H1 (cell line): Measurements from ENCODE around the gene C17orf100. TPM values are rescaled to one million over a fixed set of nuclear protein-coding genes. Genes with fewer than 3 reads are reported as not detected.

ENCODE experiments used
- RNF2 ChIP-seq: fragments of 200-900, 300-1000 bp; sonication (generic); IDR thresholded peaks from 2 replicates; pipeline ENCODE4 v1.7.1; 2016; ENCODE audit warnings: borderline replicate concordance, low read depth, mild to moderate bottlenecking, antibody characterized with exemption, low read length; ENCODE audit not compliant: poor library complexity, severe bottlenecking; ENCODE audit errors: missing control alignments
- polyA plus RNA-seq, 7 experiments: library from polyadenylated mRNA; depleted of rRNA in 3 of 7; stranded (reverse) in 5 of 7; unstranded in 2 of 7; fragments of >200 nt in 5 of 7; fragments of 200-250 nt in 2 of 7; gene quantifications; 1 replicate in 5 of 7; 2 replicates in 1 of 7; 4 replicates in 1 of 7; pipeline versions ENCODE4 v1.2.1 to v1.2.3, GENCODE V29; 2011 to 2013; ENCODE audit warnings: missing spikeins in 2 of 7, mixed read lengths in 2 of 7
- total RNA-seq: library from RNA; stranded (reverse); fragmentation: NEBNext Ultra II Directional; extraction: Animal tissue kit (Norgen Biotek cat#: 25700); gene quantifications from 2 replicates; pipeline ENCODE4 v1.2.1, GENCODE V29; 2021
- TF ChIP-seq, protein P1 (sequence below): fragments of 300-600 bp; sonication (generic); IDR thresholded peaks from 2 replicates; pipeline ENCODE4 v1.7.1; 2012; ENCODE audit warnings: low read length, moderate library complexity, mild to moderate bottlenecking, inconsistent platforms; ENCODE audit not compliant: insufficient replicate concordance

The C17orf100 gene
- total and polyA plus RNA-seq, 2 of the 8 experiments (the other 6 are each of a cell fraction or from before 2014, with no cell fraction given), result 2.1 to 2.8 TPM

GRCh38 chr17:6691546-6691945 lies 40.0 kb downstream of the C17orf100 start (continued):
- no peak for TF ChIP-seq RNF2
- TF ChIP-seq, protein P1, sequence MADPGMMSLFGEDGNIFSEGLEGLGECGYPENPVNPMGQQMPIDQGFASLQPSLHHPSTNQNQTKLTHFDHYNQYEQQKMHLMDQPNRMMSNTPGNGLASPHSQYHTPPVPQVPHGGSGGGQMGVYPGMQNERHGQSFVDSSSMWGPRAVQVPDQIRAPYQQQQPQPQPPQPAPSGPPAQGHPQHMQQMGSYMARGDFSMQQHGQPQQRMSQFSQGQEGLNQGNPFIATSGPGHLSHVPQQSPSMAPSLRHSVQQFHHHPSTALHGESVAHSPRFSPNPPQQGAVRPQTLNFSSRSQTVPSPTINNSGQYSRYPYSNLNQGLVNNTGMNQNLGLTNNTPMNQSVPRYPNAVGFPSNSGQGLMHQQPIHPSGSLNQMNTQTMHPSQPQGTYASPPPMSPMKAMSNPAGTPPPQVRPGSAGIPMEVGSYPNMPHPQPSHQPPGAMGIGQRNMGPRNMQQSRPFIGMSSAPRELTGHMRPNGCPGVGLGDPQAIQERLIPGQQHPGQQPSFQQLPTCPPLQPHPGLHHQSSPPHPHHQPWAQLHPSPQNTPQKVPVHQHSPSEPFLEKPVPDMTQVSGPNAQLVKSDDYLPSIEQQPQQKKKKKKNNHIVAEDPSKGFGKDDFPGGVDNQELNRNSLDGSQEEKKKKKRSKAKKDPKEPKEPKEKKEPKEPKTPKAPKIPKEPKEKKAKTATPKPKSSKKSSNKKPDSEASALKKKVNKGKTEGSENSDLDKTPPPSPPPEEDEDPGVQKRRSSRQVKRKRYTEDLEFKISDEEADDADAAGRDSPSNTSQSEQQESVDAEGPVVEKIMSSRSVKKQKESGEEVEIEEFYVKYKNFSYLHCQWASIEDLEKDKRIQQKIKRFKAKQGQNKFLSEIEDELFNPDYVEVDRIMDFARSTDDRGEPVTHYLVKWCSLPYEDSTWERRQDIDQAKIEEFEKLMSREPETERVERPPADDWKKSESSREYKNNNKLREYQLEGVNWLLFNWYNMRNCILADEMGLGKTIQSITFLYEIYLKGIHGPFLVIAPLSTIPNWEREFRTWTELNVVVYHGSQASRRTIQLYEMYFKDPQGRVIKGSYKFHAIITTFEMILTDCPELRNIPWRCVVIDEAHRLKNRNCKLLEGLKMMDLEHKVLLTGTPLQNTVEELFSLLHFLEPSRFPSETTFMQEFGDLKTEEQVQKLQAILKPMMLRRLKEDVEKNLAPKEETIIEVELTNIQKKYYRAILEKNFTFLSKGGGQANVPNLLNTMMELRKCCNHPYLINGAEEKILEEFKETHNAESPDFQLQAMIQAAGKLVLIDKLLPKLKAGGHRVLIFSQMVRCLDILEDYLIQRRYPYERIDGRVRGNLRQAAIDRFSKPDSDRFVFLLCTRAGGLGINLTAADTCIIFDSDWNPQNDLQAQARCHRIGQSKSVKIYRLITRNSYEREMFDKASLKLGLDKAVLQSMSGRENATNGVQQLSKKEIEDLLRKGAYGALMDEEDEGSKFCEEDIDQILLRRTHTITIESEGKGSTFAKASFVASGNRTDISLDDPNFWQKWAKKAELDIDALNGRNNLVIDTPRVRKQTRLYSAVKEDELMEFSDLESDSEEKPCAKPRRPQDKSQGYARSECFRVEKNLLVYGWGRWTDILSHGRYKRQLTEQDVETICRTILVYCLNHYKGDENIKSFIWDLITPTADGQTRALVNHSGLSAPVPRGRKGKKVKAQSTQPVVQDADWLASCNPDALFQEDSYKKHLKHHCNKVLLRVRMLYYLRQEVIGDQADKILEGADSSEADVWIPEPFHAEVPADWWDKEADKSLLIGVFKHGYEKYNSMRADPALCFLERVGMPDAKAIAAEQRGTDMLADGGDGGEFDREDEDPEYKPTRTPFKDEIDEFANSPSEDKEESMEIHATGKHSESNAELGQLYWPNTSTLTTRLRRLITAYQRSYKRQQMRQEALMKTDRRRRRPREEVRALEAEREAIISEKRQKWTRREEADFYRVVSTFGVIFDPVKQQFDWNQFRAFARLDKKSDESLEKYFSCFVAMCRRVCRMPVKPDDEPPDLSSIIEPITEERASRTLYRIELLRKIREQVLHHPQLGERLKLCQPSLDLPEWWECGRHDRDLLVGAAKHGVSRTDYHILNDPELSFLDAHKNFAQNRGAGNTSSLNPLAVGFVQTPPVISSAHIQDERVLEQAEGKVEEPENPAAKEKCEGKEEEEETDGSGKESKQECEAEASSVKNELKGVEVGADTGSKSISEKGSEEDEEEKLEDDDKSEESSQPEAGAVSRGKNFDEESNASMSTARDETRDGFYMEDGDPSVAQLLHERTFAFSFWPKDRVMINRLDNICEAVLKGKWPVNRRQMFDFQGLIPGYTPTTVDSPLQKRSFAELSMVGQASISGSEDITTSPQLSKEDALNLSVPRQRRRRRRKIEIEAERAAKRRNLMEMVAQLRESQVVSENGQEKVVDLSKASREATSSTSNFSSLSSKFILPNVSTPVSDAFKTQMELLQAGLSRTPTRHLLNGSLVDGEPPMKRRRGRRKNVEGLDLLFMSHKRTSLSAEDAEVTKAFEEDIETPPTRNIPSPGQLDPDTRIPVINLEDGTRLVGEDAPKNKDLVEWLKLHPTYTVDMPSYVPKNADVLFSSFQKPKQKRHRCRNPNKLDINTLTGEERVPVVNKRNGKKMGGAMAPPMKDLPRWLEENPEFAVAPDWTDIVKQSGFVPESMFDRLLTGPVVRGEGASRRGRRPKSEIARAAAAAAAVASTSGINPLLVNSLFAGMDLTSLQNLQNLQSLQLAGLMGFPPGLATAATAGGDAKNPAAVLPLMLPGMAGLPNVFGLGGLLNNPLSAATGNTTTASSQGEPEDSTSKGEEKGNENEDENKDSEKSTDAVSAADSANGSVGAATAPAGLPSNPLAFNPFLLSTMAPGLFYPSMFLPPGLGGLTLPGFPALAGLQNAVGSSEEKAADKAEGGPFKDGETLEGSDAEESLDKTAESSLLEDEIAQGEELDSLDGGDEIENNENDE, result no peak
